Measurements from ENCODE around the gene CEP97. TPM values are rescaled to one million over a fixed set of nuclear protein-coding genes. Genes with fewer than 3 reads are reported as not detected.

CEP97 gene
- total and polyA plus RNA-seq, 9 of the 15 experiments (the other 6 are each of a cell fraction or from before 2014, with no cell fraction given): 2.0 to 10.1 (median 4.3) TPM

DNA sequence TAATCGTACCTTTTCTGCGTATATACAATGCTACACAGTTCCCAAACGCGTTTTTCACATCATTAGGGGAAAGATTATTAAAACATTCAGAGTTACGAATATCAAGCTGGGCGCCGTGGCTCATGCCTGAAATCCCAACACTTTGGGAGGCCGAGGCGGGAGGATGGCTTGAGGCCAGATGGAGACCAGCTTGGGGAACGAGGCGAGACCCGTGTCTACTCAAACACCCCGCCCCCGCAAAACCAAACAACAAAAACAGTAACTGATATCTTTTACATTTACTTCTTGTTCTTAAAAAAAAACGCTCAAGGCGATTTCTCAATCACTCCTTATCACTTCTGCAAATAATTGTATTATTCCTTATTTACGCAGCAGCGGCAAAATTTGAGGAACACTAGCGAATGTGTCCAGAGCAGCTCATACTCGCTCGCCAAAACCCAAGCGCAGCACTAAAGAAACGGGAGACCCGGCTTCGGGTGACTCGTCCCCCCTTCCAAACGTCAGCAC is 48.7 kb upstream of the CEP97 start:
- H2AFZ ChIP-seq (ENCODE audit: low read depth, low read length): peak overlapping the region; percentile 38; the same call in 1 of the 2 replicates
- H3K9ac ChIP-seq (ENCODE audit: insufficient read depth in 1 of 2, low read depth in 2 of 2, low read length in 2 of 2): peak overlapping the region; percentile 72 to 99
- H3K4me3 ChIP-seq: peak overlapping the region; percentile 79
- no TSS peak for BruUV-seq (replicated peaks)
- H3K79me2 ChIP-seq (ENCODE audit: control insufficient read depth, insufficient read depth, low read length): peaks cover 80% of the 10 kb centered on the region
- POLR2A ChIA-PET: interaction anchor here (1.0 to 4.6 kb wide), 7 partner anchors 10 to 102 kb away, joined by 3 to 70 read pairs (median 5); partner anchors contain the start of genes CEP97, PCNP and RPL24
- H3K4me2 ChIP-seq (ENCODE audit: insufficient read depth, low read length): peak overlapping the region; percentile 90
- intact Hi-C loops (cut with micrococcal nuclease): loop anchor here (1.0 to 5.0 kb wide), 2 partner anchors 34 to 163 kb away; partner anchors contain the start of gene SENP7
- FAIRE-seq (peak; percentile 37), ATAC-seq (no peak), DNase-seq (ENCODE audit: extremely low read depth in 1 of 4, low spot score in 3 of 4) (no peak)
- CTCF ChIA-PET (ENCODE audit: low intra/inter-chr PET ratio): interaction anchor here (0.6 kb wide), 1 partner anchor 43 kb away, joined by 3 read pairs; no protein-coding TSS in a partner anchor
- no peaks in the 10 kb centered on the region for H3K9me3 ChIP-seq (replicated peaks; ENCODE audit: control insufficient read depth, insufficient read depth, low read depth, low read length)
- peaks cover 31% of the 10 kb centered on the region; the same call in 2 of the 3 replicates for H3K36me3 ChIP-seq (ENCODE audit: control insufficient read depth, insufficient read depth, low read length)
- H3K27me3 ChIP-seq (ENCODE audit: control insufficient read depth in 2 of 2, insufficient read depth in 2 of 2, low read length in 2 of 2): no peaks in the 10 kb centered on the region
- peak overlapping the region; percentile 67 for H3K27ac ChIP-seq (ENCODE audit: extremely low read depth, low read depth, low read length)
- no peaks in the 10 kb centered on the region; the same call in 1 of the 2 replicates for H4K20me1 ChIP-seq (replicated peaks; ENCODE audit: control insufficient read depth, insufficient read depth, low read length)
- 1% methylated on average over 21 of the region's 27 CpGs for WGBS (ENCODE audit: insufficient coverage, low coverage, missing lambda C conversion rate)
- H3K4me1 ChIP-seq (replicated peaks in 1 of 2; ENCODE audit: control insufficient read depth in 2 of 2, insufficient read depth in 2 of 2, low read length in 2 of 2): peaks cover 6 to 14% of the 10 kb centered on the region in 2 experiments; a peak in 4 of 5 replicates
- no peaks in the 10 kb centered on the region for H3K9me1 ChIP-seq (ENCODE audit: control insufficient read depth, insufficient read depth, low read length)
- in situ Hi-C loops (cut with MboI): no loop called here
- TF ChIP-seq U2AF2 (optimal IDR thresholded peaks at IDR 0.05; ENCODE audit: low read depth, low read length) (no peak), SNRNP70 (optimal IDR thresholded peaks at IDR 0.05; ENCODE audit: low read depth, low read length) (no peak), ATF3 (IDR thresholded peaks at IDR 0.05) (peak; percentile 13; the same call in 1 of the 2 replicates), ATF3 (CRISPR knock-in tag; conservative IDR thresholded peaks at IDR 0.05) (no peak), IFI16 (CRISPR knock-in tag; IDR thresholded peaks at IDR 0.05) (no peak), ZNF79 (CRISPR knock-in tag; IDR thresholded peaks at IDR 0.05; ENCODE audit: low read depth) (no peak), ZFP1 (CRISPR knock-in tag; IDR thresholded peaks at IDR 0.05) (no peak), USF2 (CRISPR knock-in tag; IDR thresholded peaks at IDR 0.05) (no peak), ZFPM2 (CRISPR knock-in tag; IDR thresholded peaks at IDR 0.05) (no peak), BHLHE40 (IDR thresholded peaks at IDR 0.05; ENCODE audit: low read length) (no peak), TFE3 (CRISPR knock-in tag; IDR thresholded peaks at IDR 0.05) (no peak), ZNF146 (CRISPR knock-in tag; IDR thresholded peaks at IDR 0.05; ENCODE audit: unreplicated experiment) (no peak), ATF4 (CRISPR knock-in tag; IDR thresholded peaks at IDR 0.05) (no peak), FOS (IDR thresholded peaks at IDR 0.05; ENCODE audit: extremely low read depth, insufficient read length) (no peak), MAFG (tag; conservative IDR thresholded peaks at IDR 0.05) (no peak), L3MBTL2 (IDR thresholded peaks at IDR 0.05) (0 out of 2 replicates have a peak, but pooled peaks have one; percentile 59)
- TF ChIP-seq, protein P1, sequence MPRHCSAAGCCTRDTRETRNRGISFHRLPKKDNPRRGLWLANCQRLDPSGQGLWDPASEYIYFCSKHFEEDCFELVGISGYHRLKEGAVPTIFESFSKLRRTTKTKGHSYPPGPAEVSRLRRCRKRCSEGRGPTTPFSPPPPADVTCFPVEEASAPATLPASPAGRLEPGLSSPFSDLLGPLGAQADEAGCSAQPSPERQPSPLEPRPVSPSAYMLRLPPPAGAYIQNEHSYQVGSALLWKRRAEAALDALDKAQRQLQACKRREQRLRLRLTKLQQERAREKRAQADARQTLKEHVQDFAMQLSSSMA (CRISPR knock-in tag; IDR thresholded peaks at IDR 0.05): no peak

All from K562 (cell line).